Stomach (tissue), 9 donors: ENCODE results near the gene IL21R. TPM values are rescaled to one million over a fixed set of nuclear protein-coding genes. Genes with fewer than 3 reads are reported as not detected.
"Not testable (repeated sequence)": the region's sequence is repeated elsewhere in the genome, so short reads cannot be mapped to it uniquely, and the experiment has no call there.

Source experiments
- DNase-seq, 2 donors: peaks; one replicate each; pipeline versions ENCODE4 v3.0.0 to v3.0.0-alpha.2; 2013 to 2019
- H3K27ac ChIP-seq, 5 donors: fragments of 200-600 bp in 4 of 5; sonication (generic) in 4 of 5; one replicate each; pipeline ENCODE4 v1.5.1; 2013 to 2019; ENCODE audit warnings: mild to moderate bottlenecking in 1 of 5, moderate library complexity in 1 of 5
- H3K27me3 ChIP-seq, 3 donors: fragments of 200-600 bp; sonication (generic); one replicate each; pipeline ENCODE4 v1.5.1; 2017 to 2019; ENCODE audit warnings: mixed run types in 1 of 3
- H3K36me3 ChIP-seq, 4 donors: fragments of 200-600 bp; sonication (generic); 1 replicate in 3 of 4; 2 replicates in 1 of 4; pipeline ENCODE4 v1.5.1; 2016 to 2019
- H3K4me1 ChIP-seq, 4 donors: fragments of 200-600 bp; sonication (generic); one replicate each; pipeline ENCODE4 v1.5.1; 2016 to 2019
- H3K4me3 ChIP-seq, 4 donors: fragments of 200-600 bp; sonication (generic) in 3 of 4; one replicate each; pipeline ENCODE4 v1.5.1; 2016 to 2019; ENCODE audit warnings: mild to moderate bottlenecking in 1 of 4
- H3K9me3 ChIP-seq, 4 donors: fragments of 200-600 bp; sonication (generic); one replicate each; pipeline ENCODE4 v1.5.1; 2016 to 2019
- CTCF ChIP-seq, 7 experiments: fragments of 450-650 bp in 4 of 7; fragments of 200-600 bp in 3 of 7; sonication (generic) in 3 of 7; IDR thresholded peaks; one replicate each; pipeline ENCODE4 v1.5.1; 2016 to 2019; ENCODE audit warnings: antibody characterized with exemption in 7 of 7, control low read depth in 2 of 7, mild to moderate bottlenecking in 1 of 7
- EP300 ChIP-seq: sonication (generic); formaldehyde crosslinking; IDR thresholded peaks from one replicate; pipeline ENCODE4 v1.6.1; 2017; ENCODE audit warnings: antibody characterized with exemption
- POLR2A ChIP-seq, 4 donors: fragments of 450-650 bp; IDR thresholded peaks; one replicate each; pipeline ENCODE4 v1.6.1; 2016; ENCODE audit warnings: antibody characterized with exemption in 4 of 4, control low read depth in 2 of 4, mild to moderate bottlenecking in 1 of 4, moderate library complexity in 1 of 4
- POLR2AphosphoS5 ChIP-seq, 3 donors: sonication (generic); formaldehyde crosslinking; IDR thresholded peaks; one replicate each; pipeline ENCODE4 v1.6.1; 2016; ENCODE audit warnings: antibody characterized with exemption in 3 of 3
- WGBS, 5 donors: extraction: QIAGEN DNeasy Blood & Tissue Kit in 3 of 5; methylation state at CpG; one replicate each; pipeline versions ENCODE4 v1.1.5 to v1.1.7; 2013 to 2018; 5-methylcytosine and 5-hydroxymethylcytosine counted together
- intact Hi-C: fragments of 100-400 bp; cut with DNase I; formaldehyde crosslinking; loops from one replicate; pipeline ENCODE4 v1.15.1; 2023; ENCODE audit warnings: low total_unique reads
- polyA plus RNA-seq, 3 donors: library from polyadenylated mRNA; stranded (reverse); fragments of 200-250 nt; gene quantifications; one replicate each; pipeline ENCODE4 v1.2.3, GENCODE V29; 2013
- total RNA-seq, 5 donors: library from RNA; depleted of rRNA; stranded (reverse); fragments of >200 nt; gene quantifications; one replicate each; pipeline versions ENCODE4 v1.1.0 to v1.2.3, GENCODE V29; 2014 to 2016
- donor health status: healthy with polysubstance abuse.
- donor health status: Bipolar disorder and iron deficiency.
- donor health status: healthy.

IL21R gene
- total and polyA plus RNA-seq, 8 donors = 0.14 to 0.73 (median 0.38) TPM; not detected in 4

- 77 to 88% (median 82%) methylated on average over 14 to 15 of the region's 15 CpGs for WGBS, 5 donors
- Histone ChIP-seq H3K36me3 (no peaks in the 10 kb centered on the region), H3K27ac (no peak overlapping the region), H3K9me3 (no peaks in the 10 kb centered on the region), H3K4me1 (no peaks in the 10 kb centered on the region), H3K4me3 (no peak overlapping the region), H3K27me3 (peaks cover 0 to 40% (median 5%) of the 10 kb centered on the region in 3 donors)
- intact Hi-C loops = no loop called here
- peak in 1 of 2 donors; percentile 21 for DNase-seq
- TF ChIP-seq POLR2AphosphoS5 (IDR thresholded peaks at IDR 0.05) = no peak
- no peak for TF ChIP-seq EP300
- TF ChIP-seq CTCF (IDR thresholded peaks at IDR 0.05) = no peak
- TF ChIP-seq POLR2A (IDR thresholded peaks at IDR 0.05) = no peak
Measured at GRCh38 chr16:27431773-27432532, 30.0 kb downstream of the IL21R start.

- H3K4me3 ChIP-seq = no peak overlapping the region
- intact Hi-C loops = no loop called here
- 41 to 55% (median 46%) methylated on average over 6 of the region's 6 CpGs for WGBS, 5 donors
- H3K9me3 ChIP-seq = no peaks in the 10 kb centered on the region
- peaks cover 0 to 2% (median 0%) of the 10 kb centered on the region in 4 donors for H3K36me3 ChIP-seq
- no peak for DNase-seq
- TF ChIP-seq EP300 (no peak), POLR2AphosphoS5 (IDR thresholded peaks at IDR 0.05) (no peak)
- no peak overlapping the region for H3K27ac ChIP-seq
- H3K4me1 ChIP-seq = no peaks in the 10 kb centered on the region
- H3K27me3 ChIP-seq = peaks cover 0 to 40% (median 5%) of the 10 kb centered on the region in 3 donors
Measured at GRCh38 chr16:27432558-27432957, 30.6 kb downstream of the IL21R start.

GRCh38 chr16:27433191-27433590, 31.2 kb downstream of the IL21R start:
- H3K36me3 ChIP-seq, DNase-seq, H3K4me3 ChIP-seq, H3K9me3 ChIP-seq, H3K4me1 ChIP-seq, intact Hi-C loops, H3K27ac ChIP-seq: not testable (repeated sequence)
- H3K27me3 ChIP-seq = peaks cover 0 to 38% (median 3%) of the 10 kb centered on the region in 3 donors
- 76 to 86% (median 78%) methylated on average over 5 of the region's 5 CpGs for WGBS, 5 donors

GRCh38 chr16:27433636-27434035, 31.7 kb downstream of the IL21R start:
- Histone ChIP-seq H3K4me1 (no peaks in the 10 kb centered on the region), H3K27me3 (peaks cover 0 to 33% (median 0%) of the 10 kb centered on the region in 3 donors), H3K9me3 (no peaks in the 10 kb centered on the region), H3K4me3 (no peak overlapping the region), H3K36me3 (peaks cover 0 to 5% (median 0%) of the 10 kb centered on the region in 4 donors), H3K27ac (no peak overlapping the region)
- 68 to 83% (median 77%) methylated on average over 8 of the region's 8 CpGs for WGBS, 5 donors
- no peak for DNase-seq
- intact Hi-C loops = no loop called here
- TF ChIP-seq CTCF (IDR thresholded peaks at IDR 0.05) = no peak
- TF ChIP-seq POLR2AphosphoS5 (IDR thresholded peaks at IDR 0.05) = no peak
- no peak for TF ChIP-seq EP300
- no peak for TF ChIP-seq POLR2A (IDR thresholded peaks at IDR 0.05)

- H3K4me1 ChIP-seq = no peaks in the 10 kb centered on the region
- no peak for TF ChIP-seq POLR2A (IDR thresholded peaks at IDR 0.05)
- TF ChIP-seq EP300 = no peak
- TF ChIP-seq POLR2AphosphoS5 (IDR thresholded peaks at IDR 0.05) = no peak
- no peak for TF ChIP-seq CTCF (IDR thresholded peaks at IDR 0.05)
- H3K36me3 ChIP-seq = peaks cover 0 to 5% (median 0%) of the 10 kb centered on the region in 4 donors
- no peaks in the 10 kb centered on the region for H3K9me3 ChIP-seq
- WGBS, 5 donors = 81 to 91% (median 87%) methylated on average over 16 of the region's 16 CpGs
- no peak overlapping the region for H3K27ac ChIP-seq
- no peak overlapping the region for H3K4me3 ChIP-seq
- DNase-seq = peak in 1 of 2 donors; percentile 17
- H3K27me3 ChIP-seq = peaks cover 0 to 33% (median 0%) of the 10 kb centered on the region in 3 donors
- intact Hi-C loops = no loop called here
Measured at GRCh38 chr16:27434141-27435051, 32.4 kb downstream of the IL21R start.

GRCh38 chr16:27435146-27435545, 33.2 kb downstream of the IL21R start:
- WGBS, 5 donors = 88 to 92% (median 90%) methylated on average over 5 of the region's 5 CpGs
- DNase-seq, intact Hi-C loops, H3K9me3 ChIP-seq, H3K36me3 ChIP-seq, H3K4me3 ChIP-seq, H3K27ac ChIP-seq, H3K4me1 ChIP-seq: not testable (repeated sequence)
- H3K27me3 ChIP-seq = peaks cover 0 to 28% (median 0%) of the 10 kb centered on the region in 3 donors
